B cell (primary cell): ENCODE results near the gene LBX2. TPM values are rescaled to one million over a fixed set of nuclear protein-coding genes. Genes with fewer than 3 reads are reported as not detected.

Source experiments
- ATAC-seq: fragments of 200-7000 bp; cut with Tn5 transposase; one replicate; pipeline ENCODE4 v1.10.0; 2021; ENCODE audit warnings: low read depth, mild to moderate bottlenecking, moderate number of reproducible peaks, moderate library complexity
- CTCF ChIA-PET: fragments of 350-600 bp; sonication (Branson Sonifier 250); formaldehyde crosslinking; loops from one replicate; lab custom pipeline; 2021; ENCODE audit warnings: antibody characterized with exemption, inconsistent platforms; lab: Charles Lee
- POLR2A ChIA-PET: fragments of 350-600 bp; sonication (Branson Sonifier 250); formaldehyde crosslinking; loops from one replicate; lab custom pipeline; 2021; ENCODE audit warnings: antibody characterized with exemption; lab: Charles Lee
- DNase-seq: peaks from one replicate; pipeline ENCODE4 v3.0.0; 2013
- H2AFZ ChIP-seq: 2 replicates; pipeline ENCODE4 v1.6.1; 2012; ENCODE audit warnings: mild to moderate bottlenecking, low read depth, low read length; ENCODE audit not compliant: insufficient read depth, poor library complexity, severe bottlenecking
- H3K27ac ChIP-seq, 2 donors: 1 replicate in 1 of 2; 2 replicates in 1 of 2; pipeline ENCODE4 v1.5.1; 2012 to 2013; ENCODE audit warnings: low read length in 2 of 2, mild to moderate bottlenecking in 2 of 2, moderate library complexity in 1 of 2
- H3K27me3 ChIP-seq, 4 experiments: fragments of 200-600 bp in 1 of 4; sonication (generic) in 1 of 4; replicated peaks in 1 of 4; 1 replicate in 2 of 4; 2 replicates in 2 of 4; pipeline versions ENCODE4 v1.6.1 to v1.7.0; 2013 to 2016; ENCODE audit warnings: low read length in 3 of 4, mild to moderate bottlenecking in 2 of 4, mixed read lengths in 1 of 4, moderate library complexity in 1 of 4; ENCODE audit not compliant: insufficient read depth in 4 of 4, control insufficient read depth in 3 of 4; ENCODE audit errors: control extremely low read depth in 1 of 4
- H3K36me3 ChIP-seq, 2 experiments: replicated peaks in 1 of 2; 1 replicate in 1 of 2; 2 replicates in 1 of 2; pipeline versions ENCODE4 v1.6.1 to v1.7.1; 2013; ENCODE audit warnings: low read length in 1 of 2; ENCODE audit not compliant: insufficient read depth in 2 of 2, control insufficient read depth in 1 of 2; ENCODE audit errors: control extremely low read depth in 1 of 2, extremely low read depth in 1 of 2
- H3K4me1 ChIP-seq, 2 donors: fragments of 200-600 bp in 1 of 2; sonication (generic) in 1 of 2; 1 replicate in 1 of 2; 2 replicates in 1 of 2; pipeline versions ENCODE4 v1.5.1 to v1.6.1; 2013 to 2017; ENCODE audit warnings: low read length in 2 of 2; ENCODE audit not compliant: control insufficient read depth in 2 of 2, insufficient read depth in 2 of 2
- H3K4me2 ChIP-seq: replicated peaks from 2 replicates; pipeline ENCODE3; 2012; ENCODE audit warnings: mild to moderate bottlenecking, low read depth, low read length; ENCODE audit not compliant: poor library complexity, severe bottlenecking
- H3K4me3 ChIP-seq, 5 experiments: fragments of 200-600 bp in 1 of 5; sonication (generic) in 1 of 5; 1 replicate in 3 of 5; 2 replicates in 2 of 5; pipeline versions ENCODE4 v1.5.1 to v1.7.0; 2011 to 2016; ENCODE audit warnings: low read length in 4 of 5, mild to moderate bottlenecking in 4 of 5, low read depth in 2 of 5, control low read depth in 1 of 5, moderate library complexity in 1 of 5; ENCODE audit not compliant: insufficient read depth in 1 of 5; ENCODE audit errors: control extremely low read depth in 1 of 5, extremely low read depth in 1 of 5
- H3K79me2 ChIP-seq: fragments of 200-600 bp; sonication (generic); one replicate; pipeline ENCODE4 v1.6.0; 2016; ENCODE audit warnings: low read length; ENCODE audit not compliant: control insufficient read depth, insufficient read depth
- H3K9ac ChIP-seq: fragments of 200-600 bp; sonication (generic); 2 replicates; pipeline ENCODE4 v1.6.1; 2017; ENCODE audit warnings: mild to moderate bottlenecking, low read length, moderate library complexity
- H3K9me3 ChIP-seq, 3 donors: one replicate each; pipeline versions ENCODE4 v1.6.1 to v1.7.1; 2013; ENCODE audit warnings: low read length in 2 of 3; ENCODE audit not compliant: control insufficient read depth in 2 of 3, insufficient read depth in 1 of 3; ENCODE audit errors: control extremely low read depth in 1 of 3
- H4K20me1 ChIP-seq: 2 replicates; pipeline ENCODE4 v1.6.0; 2012; ENCODE audit warnings: mild to moderate bottlenecking, low read length; ENCODE audit not compliant: insufficient read depth, control insufficient read depth, poor library complexity, severe bottlenecking
- H3K27ac Mint-ChIP-seq: one replicate; pipeline ENCODE4 v1.8.0; 2021; ENCODE audit warnings: mixed read lengths
- H3K27me3 Mint-ChIP-seq: one replicate; pipeline ENCODE4 v1.8.0; 2021; ENCODE audit warnings: mixed read lengths
- H3K4me1 Mint-ChIP-seq: one replicate; pipeline ENCODE4 v1.8.0; 2021; ENCODE audit warnings: mixed read lengths
- H3K4me3 Mint-ChIP-seq: one replicate; pipeline ENCODE4 v1.8.0; 2021; ENCODE audit warnings: mixed read lengths
- H3K9me3 Mint-ChIP-seq: one replicate; pipeline ENCODE4 v1.8.0; 2022; ENCODE audit warnings: mixed read lengths; ENCODE audit not compliant: insufficient read depth
- CTCF ChIP-seq: fragments of 200-600 bp; IDR thresholded peaks from one replicate; pipeline ENCODE4 v1.8.0; 2022; ENCODE audit warnings: antibody characterized with exemption, mild to moderate bottlenecking
- EZH2 ChIP-seq: IDR thresholded peaks from 2 replicates; pipeline ENCODE4 v1.6.1; 2012; ENCODE audit warnings: borderline replicate concordance, low read depth, mild to moderate bottlenecking, moderate library complexity, low read length; ENCODE audit not compliant: insufficient read depth, poor library complexity, severe bottlenecking
- WGBS: methylation state at CpG from one replicate; pipeline ENCODE4 v1.1.5; 2013; ENCODE audit warnings: missing lambda C conversion rate; ENCODE audit not compliant: insufficient coverage; 5-methylcytosine and 5-hydroxymethylcytosine counted together
- intact Hi-C: fragments of 100-400 bp; cut with micrococcal nuclease; formaldehyde crosslinking; loops from one replicate; pipeline ENCODE4 v1.10.0; 2022
- polyA plus RNA-seq: library from polyadenylated mRNA; depleted of rRNA; stranded (reverse); fragments of >200 nt; gene quantifications from 2 replicates; pipeline ENCODE4 v1.2.3, GENCODE V29; 2012
- total RNA-seq, 2 donors: library from RNA; stranded (reverse); fragments of 120-200 nt in 1 of 2; gene quantifications; 1 replicate in 1 of 2; 2 replicates in 1 of 2; pipeline versions ENCODE4 v1.2.3 to v1.2.4, GENCODE V29; 2013 to 2022

LBX2 gene
- total and polyA plus RNA-seq, 2 donors (not counting 1 experiment from before 2014, with no cell fraction given) = 1.1 to 2.0 TPM

- H2AFZ ChIP-seq = no peak overlapping the region
- no peaks in the 10 kb centered on the region for H3K9me3 Mint-ChIP-seq
Observed at GRCh38 chr2:74499940-74500577, 656 bp upstream of the LBX2 start.

More at GRCh38 chr2:74499940-74500577, 656 bp upstream of the LBX2 start:
- H3K9ac ChIP-seq = no peak overlapping the region
- H3K27me3 ChIP-seq = peaks cover 0 to 79% (median 38%) of the 10 kb centered on the region in 4 experiments
- peaks cover 58% of the 10 kb centered on the region for H3K4me1 Mint-ChIP-seq
- peak overlapping the region; percentile 91 for H3K4me2 ChIP-seq
- H3K4me3 Mint-ChIP-seq = peak overlapping the region; percentile 60
- H3K27ac Mint-ChIP-seq = no peak overlapping the region
- CTCF ChIA-PET = interaction anchor here (0.6 to 3.0 kb wide), 5 partner anchors 13 to 87 kb away, joined by 3 to 16 read pairs (median 7); partner anchors contain the start of genes CCDC142 and TTC31
- H3K27ac ChIP-seq = no peak overlapping the region
- H3K4me1 ChIP-seq = peaks cover 49 to 54% of the 10 kb centered on the region in 2 donors
- no peak overlapping the region for H3K4me3 ChIP-seq
- H4K20me1 ChIP-seq = no peaks in the 10 kb centered on the region
- no peaks in the 10 kb centered on the region for H3K79me2 ChIP-seq
- POLR2A ChIA-PET = interaction anchor here (0.6 to 1.5 kb wide), 3 partner anchors 17 to 124 kb away, joined by 3 to 8 read pairs (median 3); partner anchors contain the start of genes CCDC142 and TTC31
- H3K27me3 Mint-ChIP-seq = peaks cover 63% of the 10 kb centered on the region
- TF ChIP-seq CTCF = no peak
- TF ChIP-seq EZH2 = no peak
- ATAC-seq = no peak
- DNase-seq = no peak
- WGBS = 52% methylated on average over 11 of the region's 15 CpGs
- intact Hi-C loops = loop anchor here (5.0 kb wide), 1 partner anchor 32 kb away; no protein-coding TSS in a partner anchor
- peaks cover 0 to 2% of the 10 kb centered on the region in 2 experiments for H3K36me3 ChIP-seq
- peaks cover 0 to 31% (median 0%) of the 10 kb centered on the region in 3 donors for H3K9me3 ChIP-seq
